Activated naive CD8-positive, alpha-beta T cell treated with anti-CD3 and anti-CD28 coated beads, Interleukin-2, amount 50 U/mL, for 24 hours (primary cell): ENCODE measurements around the gene XIRP2.
A peak's percentile ranks its signal among the peaks of the same experiment; 100 is the strongest.
"Not testable (repeated sequence)": the region's sequence is repeated elsewhere in the genome, so short reads cannot be mapped to it uniquely, and the experiment has no call there.

Source experiments
- ATAC-seq: fragments of 150-1000 bp; cut with Tn5 transposase; one replicate; pipeline ENCODE4 v1.10.0; 2021
- DNase-seq: peaks from one replicate; pipeline ENCODE4 v3.0.0; 2021
- H3K27ac Mint-ChIP-seq: one replicate; pipeline ENCODE4 v1.8.0; 2021; ENCODE audit warnings: mild to moderate bottlenecking, mixed read lengths
- H3K27me3 Mint-ChIP-seq: one replicate; pipeline ENCODE4 v1.8.0; 2021; ENCODE audit warnings: mixed read lengths
- H3K36me3 Mint-ChIP-seq: one replicate; pipeline ENCODE4 v1.8.0; 2021; ENCODE audit warnings: low read depth, mixed read lengths
- H3K4me1 Mint-ChIP-seq: one replicate; pipeline ENCODE4 v1.8.0; 2021; ENCODE audit warnings: mixed read lengths
- H3K4me3 Mint-ChIP-seq: one replicate; pipeline ENCODE4 v1.8.0; 2021; ENCODE audit warnings: mild to moderate bottlenecking, moderate library complexity, mixed read lengths
- H3K9me3 Mint-ChIP-seq: one replicate; pipeline ENCODE4 v1.8.0; 2021; ENCODE audit warnings: mixed read lengths

The XIRP2 gene

GRCh38 chr2:167198009-167198408 lies 309.7 kb downstream of the XIRP2 start:
- Mint-ChIP-seq H3K9me3 (no peaks in the 10 kb centered on the region), H3K36me3 (no peaks in the 10 kb centered on the region)

DNA sequence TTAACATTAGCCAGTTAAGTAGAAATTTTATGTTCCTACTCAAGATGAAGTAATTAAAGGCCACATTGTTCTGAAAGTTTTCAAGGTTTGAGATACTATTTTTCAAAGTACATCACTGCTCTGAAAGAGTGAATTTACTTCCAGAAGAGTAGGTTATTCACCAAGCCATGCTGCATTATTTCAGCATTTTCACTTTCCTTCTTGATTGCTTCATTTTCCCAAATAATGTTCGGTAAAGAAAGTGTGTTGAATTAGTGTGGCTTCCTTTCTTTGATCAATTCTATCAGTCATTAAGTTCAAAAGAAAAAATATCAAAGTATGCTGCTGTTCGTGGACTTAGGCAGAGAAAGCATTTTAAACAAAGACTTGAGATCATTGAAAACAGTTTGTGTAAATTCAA lies 310.3 kb downstream of the XIRP2 start:
- ATAC-seq: no peak
- no peaks in the 10 kb centered on the region for H3K9me3 Mint-ChIP-seq

More at GRCh38 chr2:167198009-167198408, 309.7 kb downstream of the XIRP2 start:
- H3K27me3 Mint-ChIP-seq: no peaks in the 10 kb centered on the region
- H3K4me3 Mint-ChIP-seq: no peak overlapping the region
- ATAC-seq (no peak), DNase-seq (no peak)
- no peak overlapping the region for H3K27ac Mint-ChIP-seq
- peaks cover 3% of the 10 kb centered on the region for H3K4me1 Mint-ChIP-seq

DNA sequence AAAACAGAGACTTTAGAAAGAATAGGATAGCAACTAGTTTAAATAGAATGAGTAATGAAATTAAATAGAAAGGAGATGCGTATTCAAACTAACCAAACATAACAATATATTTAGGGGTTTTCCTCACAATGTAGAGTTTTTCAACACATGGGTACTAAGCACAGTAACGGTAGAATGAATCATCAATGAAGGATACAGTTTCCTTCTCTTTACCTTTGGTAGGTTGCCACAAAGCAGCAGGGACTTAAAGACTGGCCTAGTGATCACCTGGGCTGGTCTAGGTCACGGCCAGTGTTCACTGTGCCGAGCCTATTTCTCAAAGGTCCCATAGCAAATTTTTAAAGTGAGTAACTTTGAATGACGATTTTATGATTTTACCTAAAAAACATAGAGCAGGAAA lies 311.7 kb downstream of the XIRP2 start:
- H3K27me3 Mint-ChIP-seq: no peaks in the 10 kb centered on the region
- H3K27ac Mint-ChIP-seq: no peak overlapping the region
- peaks cover 3% of the 10 kb centered on the region for H3K4me1 Mint-ChIP-seq
- no peak for DNase-seq
- H3K4me3 Mint-ChIP-seq: no peak overlapping the region
- H3K36me3 Mint-ChIP-seq: no peaks in the 10 kb centered on the region
- ATAC-seq: no peak
- H3K9me3 Mint-ChIP-seq: no peaks in the 10 kb centered on the region

More for the DNA sequence above, 310.3 kb downstream of the XIRP2 start:
- no peak for DNase-seq
- no peak overlapping the region for H3K4me3 Mint-ChIP-seq
- H3K27ac Mint-ChIP-seq: no peak overlapping the region
- H3K4me1 Mint-ChIP-seq: peaks cover 3% of the 10 kb centered on the region
- no peaks in the 10 kb centered on the region for H3K27me3 Mint-ChIP-seq
- H3K36me3 Mint-ChIP-seq: no peaks in the 10 kb centered on the region

GRCh38 chr2:167209784-167210183 lies 321.5 kb downstream of the XIRP2 start:
- no peak overlapping the region for H3K4me3 Mint-ChIP-seq
- no peaks in the 10 kb centered on the region for H3K9me3 Mint-ChIP-seq
- H3K4me1 Mint-ChIP-seq: no peaks in the 10 kb centered on the region
- H3K36me3 Mint-ChIP-seq: no peaks in the 10 kb centered on the region
- DNase-seq (no peak), ATAC-seq (no peak)
- H3K27ac Mint-ChIP-seq: no peak overlapping the region
- peaks cover 3% of the 10 kb centered on the region for H3K27me3 Mint-ChIP-seq

DNA sequence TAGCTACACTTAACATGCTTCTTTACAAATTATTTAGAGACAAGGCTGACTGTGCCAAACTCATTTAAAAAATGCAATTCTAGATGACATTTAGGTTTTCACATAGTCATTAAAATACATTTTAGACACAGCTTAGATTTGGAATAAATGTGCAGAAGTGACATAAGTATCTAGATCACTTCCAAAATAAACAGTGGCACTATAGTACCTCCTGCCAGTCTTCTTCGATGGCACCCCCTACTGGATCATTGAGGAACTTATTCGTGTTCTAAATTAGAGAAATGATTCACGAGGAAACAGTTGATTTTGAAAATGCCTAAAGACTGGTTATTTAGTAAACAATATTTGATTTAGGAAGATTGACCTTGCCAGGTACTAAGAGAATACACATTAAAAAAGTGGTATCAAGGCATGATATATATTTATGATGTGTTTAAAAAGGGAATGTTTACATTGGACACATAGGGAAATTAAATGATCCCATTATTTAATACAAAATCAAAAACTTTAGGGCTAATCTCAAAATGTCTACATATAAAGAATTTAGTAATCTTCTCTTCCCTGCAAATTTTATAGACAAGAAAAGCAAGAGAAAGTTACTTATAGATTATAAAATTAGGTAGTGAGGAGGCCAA lies 323.9 kb downstream of the XIRP2 start:
- no peak overlapping the region for H3K27ac Mint-ChIP-seq
- H3K4me1 Mint-ChIP-seq: no peaks in the 10 kb centered on the region
- DNase-seq: peak; percentile 8

DNA sequence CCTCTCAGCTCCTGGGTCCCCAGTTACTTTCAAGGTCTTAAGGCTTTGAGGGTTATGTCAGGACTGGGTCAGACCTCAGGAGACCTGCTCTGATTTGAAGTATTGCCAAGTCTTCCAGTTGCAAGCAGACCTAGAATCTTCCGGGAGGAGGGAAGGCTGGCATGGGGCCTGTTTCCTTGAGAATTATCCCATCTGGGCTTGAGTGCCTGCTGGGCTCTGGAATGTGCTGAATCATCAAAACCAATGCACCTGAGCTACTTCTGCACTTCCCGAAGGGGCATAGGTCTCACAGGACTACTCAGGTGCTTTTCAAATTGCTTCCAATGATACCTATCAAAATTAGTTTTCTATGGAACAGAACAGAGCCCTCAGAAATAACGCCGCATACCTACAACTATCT lies 327.3 kb downstream of the XIRP2 start:
- no peak for ATAC-seq
- no peaks in the 10 kb centered on the region for H3K36me3 Mint-ChIP-seq
- peaks cover 3% of the 10 kb centered on the region for H3K27me3 Mint-ChIP-seq
- H3K4me3 Mint-ChIP-seq: no peak overlapping the region
- H3K9me3 Mint-ChIP-seq: no peaks in the 10 kb centered on the region
- DNase-seq: no peak
- H3K4me1 Mint-ChIP-seq: no peaks in the 10 kb centered on the region
- no peak overlapping the region for H3K27ac Mint-ChIP-seq

More for the DNA sequence above, 323.9 kb downstream of the XIRP2 start:
- Mint-ChIP-seq H3K36me3 (no peaks in the 10 kb centered on the region), H3K27me3 (peaks cover 3% of the 10 kb centered on the region), H3K9me3 (no peaks in the 10 kb centered on the region), H3K4me3 (no peak overlapping the region)
- ATAC-seq: no peak

GRCh38 chr2:167237478-167237877 lies 349.2 kb downstream of the XIRP2 start:
- Mint-ChIP-seq H3K4me3 (no peak overlapping the region), H3K4me1 (no peaks in the 10 kb centered on the region), H3K36me3 (no peaks in the 10 kb centered on the region), H3K9me3 (no peaks in the 10 kb centered on the region), H3K27me3 (no peaks in the 10 kb centered on the region), H3K27ac (no peak overlapping the region)
- ATAC-seq: no peak
- no peak for DNase-seq

GRCh38 chr2:167240671-167241070 lies 352.4 kb downstream of the XIRP2 start:
- H3K27me3 Mint-ChIP-seq: peaks cover 2% of the 10 kb centered on the region
- DNase-seq: no peak

DNA sequence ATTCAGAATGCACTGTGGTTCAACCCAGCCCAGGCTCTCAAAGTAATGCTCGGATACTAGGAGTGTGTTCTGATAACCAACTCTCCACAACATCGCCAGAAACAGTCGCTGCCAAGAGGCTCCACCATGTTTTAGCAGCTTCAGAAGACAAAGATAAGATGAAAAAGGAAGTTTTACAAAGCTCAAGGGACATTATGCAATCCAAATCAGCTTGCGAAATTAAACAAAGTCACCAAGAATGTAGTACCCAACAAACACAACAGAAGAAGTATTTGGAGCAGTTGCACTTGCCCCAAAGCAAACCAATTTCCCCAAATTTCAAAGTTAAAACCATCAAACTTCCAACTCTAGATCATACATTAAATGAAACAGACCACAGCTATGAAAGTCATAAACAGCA lies 360.9 kb downstream of the XIRP2 start:
- H3K27ac Mint-ChIP-seq: no peak overlapping the region
- peaks cover 3% of the 10 kb centered on the region for H3K27me3 Mint-ChIP-seq
- DNase-seq: no peak
- H3K36me3 Mint-ChIP-seq: no peaks in the 10 kb centered on the region
- no peaks in the 10 kb centered on the region for H3K4me1 Mint-ChIP-seq
- no peak for ATAC-seq
- no peak overlapping the region for H3K4me3 Mint-ChIP-seq
- peaks cover 9% of the 10 kb centered on the region for H3K9me3 Mint-ChIP-seq

More at GRCh38 chr2:167240671-167241070, 352.4 kb downstream of the XIRP2 start:
- Mint-ChIP-seq H3K36me3 (no peaks in the 10 kb centered on the region), H3K27ac (no peak overlapping the region), H3K4me1 (no peaks in the 10 kb centered on the region), H3K4me3 (no peak overlapping the region), H3K9me3 (no peaks in the 10 kb centered on the region)
- no peak for ATAC-seq

- no peaks in the 10 kb centered on the region for H3K9me3 Mint-ChIP-seq
- H3K4me1 Mint-ChIP-seq: no peaks in the 10 kb centered on the region
- DNase-seq (no peak), ATAC-seq (no peak)
- H3K4me3 Mint-ChIP-seq: no peak overlapping the region
- H3K36me3 Mint-ChIP-seq: no peaks in the 10 kb centered on the region
- H3K27me3 Mint-ChIP-seq: no peaks in the 10 kb centered on the region
- no peak overlapping the region for H3K27ac Mint-ChIP-seq
Measured at GRCh38 chr2:167253025-167253424, 364.7 kb downstream of the XIRP2 start.

GRCh38 chr2:167254721-167255120 lies 366.4 kb downstream of the XIRP2 start:
- no peaks in the 10 kb centered on the region for H3K9me3 Mint-ChIP-seq
- H3K27me3 Mint-ChIP-seq: no peaks in the 10 kb centered on the region
- H3K4me1 Mint-ChIP-seq: no peaks in the 10 kb centered on the region
- H3K4me3 Mint-ChIP-seq: no peak overlapping the region
- no peak overlapping the region for H3K27ac Mint-ChIP-seq
- H3K36me3 Mint-ChIP-seq: no peaks in the 10 kb centered on the region
- DNase-seq (no peak), ATAC-seq (no peak)

GRCh38 chr2:167258712-167259111 lies 370.4 kb downstream of the XIRP2 start:
- no peak for ATAC-seq
- no peaks in the 10 kb centered on the region for H3K9me3 Mint-ChIP-seq
- DNase-seq: no peak
- H3K27me3 Mint-ChIP-seq: no peaks in the 10 kb centered on the region
- no peaks in the 10 kb centered on the region for H3K4me1 Mint-ChIP-seq
- no peak overlapping the region for H3K27ac Mint-ChIP-seq
- H3K4me3 Mint-ChIP-seq: no peak overlapping the region
- H3K36me3 Mint-ChIP-seq: no peaks in the 10 kb centered on the region

GRCh38 chr2:167264380-167264779 lies 376.1 kb downstream of the XIRP2 start:
- DNase-seq (no peak), ATAC-seq (no peak)
- H3K4me3 Mint-ChIP-seq: no peak overlapping the region
- H3K27ac Mint-ChIP-seq: no peak overlapping the region
- no peaks in the 10 kb centered on the region for H3K4me1 Mint-ChIP-seq
- H3K27me3 Mint-ChIP-seq: no peaks in the 10 kb centered on the region
- H3K9me3 Mint-ChIP-seq: peaks cover 21% of the 10 kb centered on the region
- no peaks in the 10 kb centered on the region for H3K36me3 Mint-ChIP-seq

DNA sequence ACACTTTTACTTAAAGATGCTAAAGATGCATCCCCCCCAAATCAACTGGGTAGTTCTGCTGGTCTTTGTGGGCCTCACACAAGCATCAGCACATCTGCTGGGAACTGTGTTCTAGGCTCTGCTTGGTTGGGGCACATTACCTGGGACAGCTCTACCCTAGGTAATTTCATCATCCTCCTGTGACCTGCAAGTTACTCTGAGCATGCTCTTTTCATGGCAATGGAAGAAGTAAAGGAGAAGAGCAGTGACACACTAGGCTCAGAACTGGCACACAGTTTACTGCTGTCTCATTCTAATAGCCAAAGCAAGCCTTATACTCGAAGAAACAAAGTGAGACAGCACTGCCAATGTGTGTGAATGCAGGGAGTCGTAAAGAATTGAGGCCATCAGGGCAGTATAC lies 376.7 kb downstream of the XIRP2 start:
- Mint-ChIP-seq H3K4me1 (no peaks in the 10 kb centered on the region), H3K27ac (no peak overlapping the region), H3K36me3 (no peaks in the 10 kb centered on the region), H3K9me3 (peaks cover 26% of the 10 kb centered on the region), H3K4me3 (no peak overlapping the region), H3K27me3 (no peaks in the 10 kb centered on the region)
- DNase-seq (no peak), ATAC-seq (no peak)

GRCh38 chr2:167265722-167266121 lies 377.4 kb downstream of the XIRP2 start:
- Mint-ChIP-seq H3K4me1 (no peaks in the 10 kb centered on the region), H3K9me3 (peaks cover 26% of the 10 kb centered on the region), H3K36me3 (no peaks in the 10 kb centered on the region), H3K27me3 (no peaks in the 10 kb centered on the region), H3K4me3 (no peak overlapping the region), H3K27ac (no peak overlapping the region)
- no peak for ATAC-seq
- no peak for DNase-seq

- H3K27me3 Mint-ChIP-seq, ATAC-seq, DNase-seq, H3K4me3 Mint-ChIP-seq, H3K36me3 Mint-ChIP-seq, H3K27ac Mint-ChIP-seq, H3K4me1 Mint-ChIP-seq: not testable (repeated sequence)
- peaks cover 26% of the 10 kb centered on the region for H3K9me3 Mint-ChIP-seq
Measured at GRCh38 chr2:167268245-167268644, 380.0 kb downstream of the XIRP2 start.
